H1 (cell line): ENCODE results near the gene C11orf54. TPM values are rescaled to one million over a fixed set of nuclear protein-coding genes. Genes with fewer than 3 reads are reported as not detected.

Experiments used
- CTCF ChIA-PET: fragments of 300-600 bp; sonication (Branson Sonifier 250); formaldehyde crosslinking; loops from one replicate; lab custom pipeline; 2021; ENCODE audit not compliant: partially characterized antibody; lab: Charles Lee
- POLR2A ChIA-PET: fragments of 300-600 bp; sonication (Branson Sonifier 250); formaldehyde crosslinking; loops from one replicate; lab custom pipeline; 2021; ENCODE audit warnings: inconsistent platforms; ENCODE audit not compliant: partially characterized antibody; lab: Charles Lee
- DNase-seq, 2 experiments: peaks; one replicate each; pipeline versions ENCODE4 v3.0.0 to v3.0.0-alpha.2; 2010 to 2022; ENCODE audit warnings: low spot score in 2 of 2, low read depth in 1 of 2, mixed read lengths in 1 of 2
- FAIRE-seq: peaks from 2 replicates; lab custom pipeline; 2011; peaks lifted over from hg19 to GRCh38; lab: Jason Lieb, UNC
- H2AFZ ChIP-seq: 2 replicates; pipeline ENCODE4 v1.8.1; 2012; ENCODE audit warnings: low read length, inconsistent platforms
- H2AK5ac ChIP-seq: 2 replicates; pipeline ENCODE4 v1.6.1; 2013; ENCODE audit warnings: low read depth, low read length
- H2BK120ac ChIP-seq: replicated peaks from 2 replicates; pipeline ENCODE3; 2013; ENCODE audit warnings: low read depth, low read length, inconsistent platforms
- H2BK12ac ChIP-seq: 2 replicates; pipeline ENCODE4 v1.6.1; 2013; ENCODE audit warnings: low read depth, low read length
- H2BK15ac ChIP-seq: 2 replicates; pipeline ENCODE4 v1.6.1; 2013; ENCODE audit warnings: low read length
- H2BK20ac ChIP-seq: 2 replicates; pipeline ENCODE4 v1.6.1; 2013; ENCODE audit warnings: low read length
- H2BK5ac ChIP-seq: 2 replicates; pipeline ENCODE4 v1.6.1; 2013; ENCODE audit warnings: low read depth, low read length
- H3K14ac ChIP-seq: 2 replicates; pipeline ENCODE4 v1.6.1; 2013; ENCODE audit warnings: inconsistent platforms; ENCODE audit not compliant: insufficient read length
- H3K18ac ChIP-seq: 2 replicates; pipeline ENCODE4 v1.6.1; 2013; ENCODE audit warnings: low read length; ENCODE audit errors: extremely low read depth
- H3K23ac ChIP-seq: 2 replicates; pipeline ENCODE4 v1.6.1; 2013; ENCODE audit warnings: inconsistent platforms; ENCODE audit not compliant: insufficient read length
- H3K23me2 ChIP-seq: 2 replicates; pipeline ENCODE4 v1.6.1; 2013; ENCODE audit warnings: low read depth, low read length
- H3K27ac ChIP-seq: 2 replicates; pipeline ENCODE4 v1.6.1; 2011; ENCODE audit warnings: low read depth, low read length, inconsistent platforms
- H3K27me3 ChIP-seq, 4 experiments: replicated peaks in 1 of 4; 1 replicate in 1 of 4; 2 replicates in 3 of 4; pipeline versions ENCODE4 v1.6.1 to v1.8.1; 2011 to 2013; ENCODE audit warnings: low read length in 3 of 4, mild to moderate bottlenecking in 3 of 4, inconsistent platforms in 2 of 4, mixed read lengths in 2 of 4, moderate library complexity in 1 of 4; ENCODE audit not compliant: control insufficient read depth in 3 of 4, insufficient read depth in 3 of 4; ENCODE audit errors: extremely low read depth in 1 of 4
- H3K36me3 ChIP-seq, 4 experiments: 2 replicates each; pipeline versions ENCODE4 v1.6.1 to v1.8.1; 2011 to 2013; ENCODE audit warnings: mild to moderate bottlenecking in 4 of 4, low read length in 3 of 4, moderate library complexity in 2 of 4, control low read depth in 1 of 4, inconsistent platforms in 1 of 4; ENCODE audit not compliant: insufficient read depth in 4 of 4, control insufficient read depth in 2 of 4
- H3K4ac ChIP-seq: replicated peaks from 2 replicates; pipeline ENCODE3; 2013; ENCODE audit warnings: low read length, low read depth, mixed read lengths, inconsistent platforms; ENCODE audit not compliant: insufficient read length
- H3K4me1 ChIP-seq, 4 experiments: replicated peaks in 1 of 4; 1 replicate in 1 of 4; 2 replicates in 3 of 4; pipeline versions ENCODE4 v1.6.1 to v1.8.1; 2011 to 2013; ENCODE audit warnings: low read length in 3 of 4, inconsistent platforms in 2 of 4, mixed read lengths in 1 of 4; ENCODE audit not compliant: insufficient read depth in 4 of 4, control insufficient read depth in 3 of 4
- H3K4me2 ChIP-seq, 2 experiments: 2 replicates each; pipeline versions ENCODE4 v1.6.1 to v1.8.1; 2011 to 2013; ENCODE audit warnings: low read depth in 2 of 2, low read length in 2 of 2, control low read depth in 1 of 2, inconsistent platforms in 1 of 2, mild to moderate bottlenecking in 1 of 2; ENCODE audit not compliant: insufficient read depth in 1 of 2
- H3K4me3 ChIP-seq, 4 experiments: fragments of 200-600, 300-600 bp in 1 of 4; sonication (generic), shearing (Covaris generic), sonication (Bioruptor Twin) in 1 of 4; 2 replicates each; pipeline versions ENCODE4 v1.5.1 to v1.8.1; 2011 to 2016; ENCODE audit warnings: low read length in 4 of 4, low read depth in 3 of 4, control low read depth in 2 of 4, inconsistent platforms in 2 of 4, mild to moderate bottlenecking in 2 of 4, mixed read lengths in 1 of 4, moderate library complexity in 1 of 4; ENCODE audit not compliant: insufficient read depth in 2 of 4; ENCODE audit errors: extremely low read depth in 1 of 4
- H3K56ac ChIP-seq: replicated peaks from 2 replicates; pipeline ENCODE3; 2013; ENCODE audit warnings: low read depth, mild to moderate bottlenecking, mixed read lengths, low read length, inconsistent platforms; ENCODE audit not compliant: insufficient read length
- H3K79me1 ChIP-seq: 2 replicates; pipeline ENCODE4 v1.6.1; 2013; ENCODE audit warnings: low read depth, low read length, control low read depth
- H3K79me2 ChIP-seq, 2 experiments: 2 replicates each; pipeline versions ENCODE4 v1.6.1 to v1.8.1; 2012 to 2013; ENCODE audit warnings: low read length in 2 of 2, mild to moderate bottlenecking in 2 of 2, inconsistent platforms in 1 of 2; ENCODE audit not compliant: insufficient read depth in 2 of 2, control insufficient read depth in 1 of 2
- H3K9ac ChIP-seq, 4 experiments: replicated peaks in 1 of 4; 1 replicate in 1 of 4; 2 replicates in 3 of 4; pipeline versions ENCODE4 v1.6.1 to v1.8.1; 2011 to 2013; ENCODE audit warnings: low read depth in 3 of 4, low read length in 3 of 4, control low read depth in 2 of 4, mild to moderate bottlenecking in 2 of 4, moderate library complexity in 2 of 4, inconsistent platforms in 1 of 4; ENCODE audit errors: extremely low read depth in 1 of 4
- H3K9me3 ChIP-seq, 2 experiments: 2 replicates each; pipeline versions ENCODE4 v1.6.1 to v1.8.1; 2012 to 2013; ENCODE audit warnings: mild to moderate bottlenecking in 2 of 2, moderate library complexity in 2 of 2, control low read depth in 1 of 2, inconsistent platforms in 1 of 2, low read depth in 1 of 2, low read length in 1 of 2, mixed read lengths in 1 of 2; ENCODE audit not compliant: insufficient read depth in 2 of 2
- H4K20me1 ChIP-seq, 2 experiments: replicated peaks in 1 of 2; 2 replicates each; pipeline versions ENCODE3 to v1.8.1; 2011 to 2013; ENCODE audit warnings: inconsistent platforms in 2 of 2, low read length in 2 of 2, mild to moderate bottlenecking in 1 of 2; ENCODE audit not compliant: insufficient read depth in 2 of 2, control insufficient read depth in 1 of 2
- H4K5ac ChIP-seq: 2 replicates; pipeline ENCODE4 v1.6.1; 2013; ENCODE audit warnings: low read length, low read depth, mixed read lengths, inconsistent platforms; ENCODE audit not compliant: insufficient read length
- H4K8ac ChIP-seq: 2 replicates; pipeline ENCODE4 v1.8.0; 2013; ENCODE audit warnings: mild to moderate bottlenecking, moderate library complexity, low read length, inconsistent platforms; ENCODE audit not compliant: insufficient read depth; ENCODE audit errors: extremely low read depth
- H4K91ac ChIP-seq: replicated peaks from 2 replicates; pipeline ENCODE3; 2013; ENCODE audit warnings: low read length, mixed read lengths, inconsistent platforms; ENCODE audit not compliant: insufficient read length
- WGBS, 2 experiments: shearing (Covaris generic) in 1 of 2; methylation state at CpG; one replicate each; pipeline versions ENCODE4 v1.1.6 to v1.1.7; 2013 to 2015; ENCODE audit warnings: low lambda C conversion rate in 2 of 2, mixed read lengths in 2 of 2, inconsistent platforms in 1 of 2, low coverage in 1 of 2, missing lambda C conversion rate in 1 of 2; ENCODE audit not compliant: insufficient replicate concordance in 2 of 2, insufficient coverage in 1 of 2, insufficient read length in 1 of 2; ENCODE audit errors: extremely low coverage in 1 of 2, missing lambda C conversion rate in 1 of 2; 5-methylcytosine and 5-hydroxymethylcytosine counted together
- polyA plus RNA-seq, 7 experiments: library from polyadenylated mRNA; depleted of rRNA in 3 of 7; stranded (reverse) in 5 of 7; unstranded in 2 of 7; fragments of >200 nt in 5 of 7; fragments of 200-250 nt in 2 of 7; gene quantifications; 1 replicate in 5 of 7; 2 replicates in 1 of 7; 4 replicates in 1 of 7; pipeline versions ENCODE4 v1.2.1 to v1.2.3, GENCODE V29; 2011 to 2013; ENCODE audit warnings: missing spikeins in 2 of 7, mixed read lengths in 2 of 7
- total RNA-seq: library from RNA; stranded (reverse); fragmentation: NEBNext Ultra II Directional; extraction: Animal tissue kit (Norgen Biotek cat#: 25700); gene quantifications from 2 replicates; pipeline ENCODE4 v1.2.1, GENCODE V29; 2021
- TF ChIP-seq, protein P1 (sequence below): IDR thresholded peaks from 2 replicates; pipeline ENCODE4 v1.6.1; 2011; ENCODE audit warnings: low read depth, mild to moderate bottlenecking, low read length; ENCODE audit not compliant: insufficient read depth
- TF ChIP-seq, protein P2 (sequence below), 3 experiments: IDR thresholded peaks; 1 replicate in 2 of 3; 2 replicates in 1 of 3; pipeline versions ENCODE4 v1.5.1 to v1.6.1; 2011; ENCODE audit warnings: low read length in 3 of 3, mild to moderate bottlenecking in 3 of 3, inconsistent platforms in 2 of 3, low read depth in 1 of 3, moderate library complexity in 1 of 3; ENCODE audit not compliant: insufficient read depth in 1 of 3; ENCODE audit errors: control extremely low read depth in 1 of 3

C11orf54 gene
- total and polyA plus RNA-seq, 2 of the 8 experiments (the other 6 are each of a cell fraction or from before 2014, with no cell fraction given), result 14.7 to 24.5 TPM

DNA sequence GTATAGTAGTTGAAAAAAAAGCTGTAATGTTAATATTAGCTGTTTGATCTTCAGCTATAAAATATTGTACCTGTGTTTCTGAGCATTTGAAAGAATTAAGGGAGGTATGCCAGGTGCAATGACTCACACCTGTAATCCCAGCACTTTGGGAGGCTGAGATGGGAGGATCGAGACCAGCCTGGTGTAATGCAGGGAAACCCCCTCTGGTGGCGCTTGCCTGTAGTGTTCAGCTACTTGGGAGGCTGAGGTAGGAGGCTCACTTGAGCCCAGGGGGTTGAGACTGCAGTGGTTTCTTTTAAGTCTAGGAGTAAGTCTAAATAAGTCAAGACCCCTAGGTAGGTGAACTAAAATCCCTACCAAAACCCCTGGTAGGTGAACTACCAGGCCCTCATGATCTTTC lies 37.2 kb upstream of the C11orf54 start:
- no peaks in the 10 kb centered on the region for H3K79me1 ChIP-seq
- H3K9me3 ChIP-seq, result no peaks in the 10 kb centered on the region
- H3K27ac ChIP-seq, result no peak overlapping the region
- CTCF ChIA-PET, result interaction anchor here (0.8 to 1.7 kb wide), 5 partner anchors 11 to 61 kb away, joined by 3 to 4 read pairs (median 3); no protein-coding TSS in a partner anchor
- H3K9ac ChIP-seq, result no peak overlapping the region
- no peak overlapping the region for H4K5ac ChIP-seq
- no peak overlapping the region for H2BK15ac ChIP-seq
- no peaks in the 10 kb centered on the region for H3K27me3 ChIP-seq
- no peak overlapping the region for H3K23ac ChIP-seq
- H3K36me3 ChIP-seq, result peaks cover 4 to 65% (median 30%) of the 10 kb centered on the region in 4 experiments; a peak in 7 of 8 replicates
- H3K4me3 ChIP-seq, result no peak overlapping the region
- no peak overlapping the region for H2BK20ac ChIP-seq
- H3K23me2 ChIP-seq, result no peaks in the 10 kb centered on the region
- H3K56ac ChIP-seq, result no peak overlapping the region
- no peak overlapping the region for H2AFZ ChIP-seq
- FAIRE-seq (no peak), DNase-seq (no peak)
- no peaks in the 10 kb centered on the region for H4K20me1 ChIP-seq
- no peak overlapping the region for H3K14ac ChIP-seq
- H3K4ac ChIP-seq, result no peak overlapping the region
- no peak overlapping the region for H2AK5ac ChIP-seq
- no peak overlapping the region for H3K4me2 ChIP-seq
- POLR2A ChIA-PET, result interaction anchor here (0.9 kb wide), 1 partner anchor 37 kb away, joined by 5 read pairs; the partner anchor contains the start of genes C11orf54 and TAF1D
- no peak overlapping the region for H4K8ac ChIP-seq
- no peaks in the 10 kb centered on the region for H3K79me2 ChIP-seq
- H2BK12ac ChIP-seq, result no peak overlapping the region
- no peak overlapping the region for H2BK5ac ChIP-seq
- H3K4me1 ChIP-seq, result no peaks in the 10 kb centered on the region
- TF ChIP-seq, protein P1, sequence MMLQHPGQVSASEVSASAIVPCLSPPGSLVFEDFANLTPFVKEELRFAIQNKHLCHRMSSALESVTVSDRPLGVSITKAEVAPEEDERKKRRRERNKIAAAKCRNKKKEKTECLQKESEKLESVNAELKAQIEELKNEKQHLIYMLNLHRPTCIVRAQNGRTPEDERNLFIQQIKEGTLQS, result no peak
- TF ChIP-seq, protein P2, sequence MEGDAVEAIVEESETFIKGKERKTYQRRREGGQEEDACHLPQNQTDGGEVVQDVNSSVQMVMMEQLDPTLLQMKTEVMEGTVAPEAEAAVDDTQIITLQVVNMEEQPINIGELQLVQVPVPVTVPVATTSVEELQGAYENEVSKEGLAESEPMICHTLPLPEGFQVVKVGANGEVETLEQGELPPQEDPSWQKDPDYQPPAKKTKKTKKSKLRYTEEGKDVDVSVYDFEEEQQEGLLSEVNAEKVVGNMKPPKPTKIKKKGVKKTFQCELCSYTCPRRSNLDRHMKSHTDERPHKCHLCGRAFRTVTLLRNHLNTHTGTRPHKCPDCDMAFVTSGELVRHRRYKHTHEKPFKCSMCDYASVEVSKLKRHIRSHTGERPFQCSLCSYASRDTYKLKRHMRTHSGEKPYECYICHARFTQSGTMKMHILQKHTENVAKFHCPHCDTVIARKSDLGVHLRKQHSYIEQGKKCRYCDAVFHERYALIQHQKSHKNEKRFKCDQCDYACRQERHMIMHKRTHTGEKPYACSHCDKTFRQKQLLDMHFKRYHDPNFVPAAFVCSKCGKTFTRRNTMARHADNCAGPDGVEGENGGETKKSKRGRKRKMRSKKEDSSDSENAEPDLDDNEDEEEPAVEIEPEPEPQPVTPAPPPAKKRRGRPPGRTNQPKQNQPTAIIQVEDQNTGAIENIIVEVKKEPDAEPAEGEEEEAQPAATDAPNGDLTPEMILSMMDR (IDR thresholded peaks at IDR 0.05; ENCODE audit: control extremely low read depth in 1 of 3, insufficient read depth in 1 of 3, low read depth in 1 of 3, low read length in 3 of 3), result peak in 2 of 3 experiments; percentile 29 to 40; a peak in 2 of 4 replicates
- TF ChIP-seq, all 59 proteins: peak for 1
- H3K18ac ChIP-seq, result no peak overlapping the region
- H4K91ac ChIP-seq, result no peak overlapping the region
- no peak overlapping the region for H2BK120ac ChIP-seq
- WGBS, 2 experiments, result 88% methylated on average over 2 of the region's 2 CpGs; no CpG with 5 or more reads in 1 of the 2 experiments
